Prostate gland (tissue), 2 donors: ENCODE data around the gene POLR1A.

Experiments
- CTCF ChIP-seq, 4 experiments: fragments of 200-600 bp in 2 of 4; fragments of 450-650 bp in 2 of 4; sonication (generic) in 2 of 4; IDR thresholded peaks; 1 replicate in 3 of 4; 2 replicates in 1 of 4; pipeline ENCODE4 v1.5.1; 2016 to 2019; ENCODE audit warnings: antibody characterized with exemption in 4 of 4, mild to moderate bottlenecking in 2 of 4, moderate library complexity in 2 of 4
- POLR2A ChIP-seq: fragments of 450-650 bp; IDR thresholded peaks from one replicate; pipeline ENCODE4 v1.6.1; 2016; ENCODE audit warnings: antibody characterized with exemption, mild to moderate bottlenecking
- POLR2AphosphoS5 ChIP-seq: sonication (generic); formaldehyde crosslinking; IDR thresholded peaks from one replicate; pipeline ENCODE4 v1.6.1; 2017; ENCODE audit warnings: antibody characterized with exemption

DNA sequence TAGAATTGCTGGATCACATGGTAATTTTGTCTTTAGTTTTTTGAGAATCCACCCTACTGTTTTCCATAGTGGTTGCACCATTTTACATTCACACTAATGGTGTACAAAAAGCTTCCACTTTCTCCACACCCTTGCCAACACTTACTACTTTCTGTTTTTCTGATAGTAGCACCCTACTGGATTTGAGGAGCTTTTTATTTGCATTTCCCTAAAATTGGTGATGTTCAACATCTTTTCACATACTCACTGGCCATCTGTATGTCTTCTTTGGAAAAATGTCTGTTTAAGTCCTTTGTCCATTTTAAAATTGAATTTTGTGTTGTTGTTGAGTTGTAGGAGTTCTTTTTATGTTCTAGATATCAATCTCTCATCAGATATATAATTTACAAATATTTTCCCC lies 3.5 kb downstream of the POLR1A start:
- TF ChIP-seq CTCF (IDR thresholded peaks at IDR 0.05): no peak
- no peak for TF ChIP-seq POLR2A
- no peak for TF ChIP-seq POLR2AphosphoS5
